ENCODE results near the gene CAPRIN2. TPM values are rescaled to one million over a fixed set of nuclear protein-coding genes. Genes with fewer than 3 reads are reported as not detected.

Gene CAPRIN2
- total RNA-seq, 4 donors from 2014 or later = 12.1 to 29.0 (median 16.2) TPM

DNA sequence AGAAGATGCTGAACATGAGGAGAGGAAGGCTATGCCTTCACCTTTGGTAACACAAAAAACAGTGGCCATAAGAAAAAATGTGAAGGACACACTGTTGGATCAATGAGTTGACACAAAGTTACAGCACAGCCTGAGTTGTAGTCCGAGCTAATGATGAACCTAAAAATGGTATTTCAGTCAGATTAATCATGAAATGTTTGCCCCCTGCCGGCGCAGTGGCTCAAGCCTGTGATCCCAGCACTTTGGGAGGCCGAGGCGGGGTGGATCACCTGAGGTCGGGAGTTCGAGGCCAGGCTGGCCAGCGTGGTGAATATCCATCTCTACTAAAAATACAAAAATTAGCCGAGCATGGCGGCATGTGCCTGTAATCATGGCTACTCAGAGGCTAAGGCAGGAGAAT, 1.3 kb upstream of the CAPRIN2 start:
- no peak for TF ChIP-seq POLR2A (IDR thresholded peaks at IDR 0.05)
- TF ChIP-seq, protein P1, sequence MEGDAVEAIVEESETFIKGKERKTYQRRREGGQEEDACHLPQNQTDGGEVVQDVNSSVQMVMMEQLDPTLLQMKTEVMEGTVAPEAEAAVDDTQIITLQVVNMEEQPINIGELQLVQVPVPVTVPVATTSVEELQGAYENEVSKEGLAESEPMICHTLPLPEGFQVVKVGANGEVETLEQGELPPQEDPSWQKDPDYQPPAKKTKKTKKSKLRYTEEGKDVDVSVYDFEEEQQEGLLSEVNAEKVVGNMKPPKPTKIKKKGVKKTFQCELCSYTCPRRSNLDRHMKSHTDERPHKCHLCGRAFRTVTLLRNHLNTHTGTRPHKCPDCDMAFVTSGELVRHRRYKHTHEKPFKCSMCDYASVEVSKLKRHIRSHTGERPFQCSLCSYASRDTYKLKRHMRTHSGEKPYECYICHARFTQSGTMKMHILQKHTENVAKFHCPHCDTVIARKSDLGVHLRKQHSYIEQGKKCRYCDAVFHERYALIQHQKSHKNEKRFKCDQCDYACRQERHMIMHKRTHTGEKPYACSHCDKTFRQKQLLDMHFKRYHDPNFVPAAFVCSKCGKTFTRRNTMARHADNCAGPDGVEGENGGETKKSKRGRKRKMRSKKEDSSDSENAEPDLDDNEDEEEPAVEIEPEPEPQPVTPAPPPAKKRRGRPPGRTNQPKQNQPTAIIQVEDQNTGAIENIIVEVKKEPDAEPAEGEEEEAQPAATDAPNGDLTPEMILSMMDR (IDR thresholded peaks at IDR 0.05) = no peak
- peak in 1 of 2 donors; percentile 81 for DNase-seq (ENCODE audit: low spot score in 2 of 2)
- 93 to 95% methylated on average over 10 of the region's 10 CpGs for whole genome bisulfite sequencing, 2 donors
- H3K4me3 ChIP-seq (ENCODE audit: low read depth, poor library complexity, severe bottlenecking) = no peak overlapping the region
- intact Hi-C loops (cut with DNase I; ENCODE audit: low total_unique reads) = loop anchor here (10.0 kb wide), 1 partner anchor 61 kb away; the partner anchor contains the start of gene IPO8

DNA sequence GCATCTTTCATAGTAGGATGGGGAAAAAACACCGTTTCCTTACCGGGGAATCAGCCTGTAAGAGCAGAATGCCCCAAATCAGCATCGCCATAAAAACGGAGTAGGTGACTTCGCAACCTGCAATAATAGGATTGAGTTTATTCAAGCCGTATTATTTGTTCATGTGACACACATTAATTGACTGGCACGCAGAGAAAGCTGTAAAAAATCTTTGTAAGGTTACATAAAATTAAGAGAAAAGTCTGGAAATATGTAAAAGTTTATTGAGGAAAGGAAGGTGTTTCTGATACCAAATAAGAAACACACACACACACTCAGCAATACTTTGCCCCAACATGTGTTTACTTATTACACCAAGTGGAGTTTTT, 628 bp upstream of the CAPRIN2 start:
- DNase-seq (ENCODE audit: low spot score in 2 of 2) = no peak
- intact Hi-C loops (cut with DNase I; ENCODE audit: low total_unique reads) = loop anchor here (10.0 kb wide), 1 partner anchor 61 kb away; the partner anchor contains the start of gene IPO8
- no peak for TF ChIP-seq POLR2A (IDR thresholded peaks at IDR 0.05)
- TF ChIP-seq, protein P1 (IDR thresholded peaks at IDR 0.05) = no peak
- 9 to 13% methylated on average over 7 of the region's 7 CpGs for WGBS, 2 donors
- H3K4me3 ChIP-seq (ENCODE audit: low read depth, poor library complexity, severe bottlenecking) = peak overlapping the region; percentile 60

- DNase-seq (ENCODE audit: low spot score in 2 of 2) = no peak
- 0 to 5% methylated on average over 9 to 12 of the region's 40 CpGs for WGBS, 2 donors
- peak overlapping the region; percentile 85 for H3K4me3 ChIP-seq (ENCODE audit: low read depth, poor library complexity, severe bottlenecking)
- TF ChIP-seq, protein P1 (IDR thresholded peaks at IDR 0.05) = no peak
- no peak for TF ChIP-seq POLR2A (IDR thresholded peaks at IDR 0.05)
- intact Hi-C loops (cut with DNase I; ENCODE audit: low total_unique reads) = loop anchor here (10.0 kb wide), 1 partner anchor 60 kb away; the partner anchor contains the start of gene IPO8
Measured at GRCh38 chr12:30754383-30754749, 385 bp downstream of the CAPRIN2 start.

GRCh38 chr12:30753751-30754382, 884 bp downstream of the CAPRIN2 start:
- intact Hi-C loops (cut with DNase I; ENCODE audit: low total_unique reads) = loop anchor here (10.0 kb wide), 1 partner anchor 59 kb away; the partner anchor contains the start of gene IPO8
- 7 to 10% methylated on average over 18 of the region's 18 CpGs for WGBS, 2 donors
- DNase-seq (ENCODE audit: low spot score in 2 of 2) = peak in 1 of 2 donors; percentile 19
- TF ChIP-seq POLR2A (IDR thresholded peaks at IDR 0.05) = no peak
- TF ChIP-seq, protein P1 (IDR thresholded peaks at IDR 0.05) = no peak
- H3K4me3 ChIP-seq (ENCODE audit: low read depth, poor library complexity, severe bottlenecking) = peak overlapping the region; percentile 85

- 72 to 73% methylated on average over 3 of the region's 3 CpGs for WGBS, 2 donors
- DNase-seq (ENCODE audit: low spot score in 2 of 2) = no peak
- no peak overlapping the region for H3K4me3 ChIP-seq (ENCODE audit: low read depth, poor library complexity, severe bottlenecking)
- no peak for TF ChIP-seq POLR2A (IDR thresholded peaks at IDR 0.05)
- TF ChIP-seq, protein P1 (IDR thresholded peaks at IDR 0.05) = no peak
- intact Hi-C loops (cut with DNase I; ENCODE audit: low total_unique reads) = loop anchor here (10.0 kb wide), 1 partner anchor 58 kb away; the partner anchor contains the start of gene IPO8
Measured at GRCh38 chr12:30753233-30753632, 1.5 kb downstream of the CAPRIN2 start.
